ENCODE data around the gene IFTAP. TPM values are rescaled to one million over a fixed set of nuclear protein-coding genes. Genes with fewer than 3 reads are reported as not detected.

Gene IFTAP
- total and polyA plus RNA-seq, 2 of the 13 experiments (the other 11 are each of a cell fraction or from before 2014, with no cell fraction given), result 11.3 to 29.4 TPM

DNA sequence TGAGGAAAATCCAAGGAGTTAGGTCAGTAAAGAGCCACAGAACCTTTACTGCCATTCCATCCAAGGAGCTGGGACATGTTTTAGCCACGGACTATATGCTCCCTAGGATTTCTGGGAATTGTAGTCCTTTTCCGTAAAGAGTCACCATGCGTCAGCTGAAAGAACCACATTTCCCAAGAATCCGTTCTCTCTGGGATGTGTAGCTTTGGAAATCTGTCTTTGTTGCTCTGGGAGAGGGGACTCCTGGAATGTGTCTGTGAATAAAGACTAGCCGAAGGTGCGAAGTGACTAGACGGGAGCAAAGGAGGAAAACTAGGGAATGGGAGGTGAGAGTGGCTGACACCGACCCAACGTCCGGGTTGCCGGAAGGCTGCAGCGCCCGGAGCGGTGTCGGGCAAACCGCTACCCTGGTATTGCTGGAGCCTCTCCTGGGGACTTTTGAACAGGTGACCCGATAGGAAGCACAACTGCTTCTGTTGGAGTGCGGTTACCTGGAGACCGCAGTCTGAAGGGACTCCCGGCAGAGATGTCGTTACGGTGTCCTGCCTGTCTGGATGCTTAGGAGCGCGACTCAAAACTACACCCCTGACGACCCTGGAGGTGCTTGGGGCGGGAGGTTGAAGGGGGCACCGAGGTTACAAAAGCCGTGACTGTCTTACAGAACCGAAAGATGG lies at the start of gene IFTAP (continued):
- no peak for TF ChIP-seq ZBTB20 (CRISPR knock-in tag; IDR thresholded peaks at IDR 0.05; ENCODE audit: borderline replicate concordance, low read depth)
- TF ChIP-seq ZNF850 (CRISPR knock-in tag; conservative IDR thresholded peaks at IDR 0.05), result no peak
- TF ChIP-seq KLF11 (CRISPR knock-in tag; IDR thresholded peaks at IDR 0.05), result no peak
- no peak for TF ChIP-seq ZNF550 (CRISPR knock-in tag; IDR thresholded peaks at IDR 0.05; ENCODE audit: borderline replicate concordance)
- no peak for TF ChIP-seq SP1 (IDR thresholded peaks at IDR 0.05)
- TF ChIP-seq SP1 (CRISPR knock-in tag; IDR thresholded peaks at IDR 0.05), result peak; percentile 55; the same call in 1 of the 2 replicates
- 0 out of 2 replicates have a peak, but pooled peaks have one; percentile 6 for TF ChIP-seq CCDC6 (CRISPR knock-in tag; IDR thresholded peaks at IDR 0.05)
- TF ChIP-seq ZNF446 (CRISPR knock-in tag; IDR thresholded peaks at IDR 0.05), result no peak
- TF ChIP-seq KMT2A (CRISPR knock-in tag; IDR thresholded peaks at IDR 0.05), result peak; percentile 52; the same call in 1 of the 2 replicates
- peak; percentile 66; the same call in 1 of the 2 replicates for TF ChIP-seq MIER2 (CRISPR knock-in tag; IDR thresholded peaks at IDR 0.05)
- TF ChIP-seq ZFP1 (CRISPR knock-in tag; IDR thresholded peaks at IDR 0.05), result peak; percentile 68; the same call in 1 of the 2 replicates
- TF ChIP-seq RELA (CRISPR knock-in tag; IDR thresholded peaks at IDR 0.05), result no peak
- peak; percentile 81 for TF ChIP-seq HHEX (CRISPR knock-in tag; IDR thresholded peaks at IDR 0.05)
- TF ChIP-seq WIZ (CRISPR knock-in tag; IDR thresholded peaks at IDR 0.05), result peak; percentile 91; the same call in 1 of the 2 replicates
- no peak for TF ChIP-seq NR3C1 (CRISPR knock-in tag; IDR thresholded peaks at IDR 0.05)
- no peak for TF ChIP-seq REXO4 (CRISPR knock-in tag; IDR thresholded peaks at IDR 0.05; ENCODE audit: borderline replicate concordance)
- 0 out of 2 replicates have a peak, but pooled peaks have one; percentile 60 for TF ChIP-seq ZSCAN20 (CRISPR knock-in tag; IDR thresholded peaks at IDR 0.05; ENCODE audit: borderline replicate concordance)
- TF ChIP-seq NR2C2 (CRISPR knock-in tag; IDR thresholded peaks at IDR 0.05; ENCODE audit: borderline replicate concordance), result peak; percentile 80
- TF ChIP-seq SAFB2 (CRISPR knock-in tag; IDR thresholded peaks at IDR 0.05; ENCODE audit: borderline replicate concordance, low read depth), result no peak
- TF ChIP-seq, protein P1, sequence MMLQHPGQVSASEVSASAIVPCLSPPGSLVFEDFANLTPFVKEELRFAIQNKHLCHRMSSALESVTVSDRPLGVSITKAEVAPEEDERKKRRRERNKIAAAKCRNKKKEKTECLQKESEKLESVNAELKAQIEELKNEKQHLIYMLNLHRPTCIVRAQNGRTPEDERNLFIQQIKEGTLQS (CRISPR knock-in tag; IDR thresholded peaks at IDR 0.05), result no peak
- TF ChIP-seq SP4 (CRISPR knock-in tag; IDR thresholded peaks at IDR 0.05), result no peak
- TF ChIP-seq MTA3 (CRISPR knock-in tag; IDR thresholded peaks at IDR 0.05), result no peak
- TF ChIP-seq RBFOX2 (IDR thresholded peaks at IDR 0.05; ENCODE audit: low read depth, low read length), result peak; percentile 19; the same call in 1 of the 2 replicates
- TF ChIP-seq SKI (IDR thresholded peaks at IDR 0.05; ENCODE audit: partially characterized antibody), result peak; percentile 11
- TF ChIP-seq ATAD3A (CRISPR knock-in tag; IDR thresholded peaks at IDR 0.05), result no peak
- peak; percentile 61 for TF ChIP-seq HDAC1 (CRISPR knock-in tag; IDR thresholded peaks at IDR 0.05)
- no peak for TF ChIP-seq CTCF (CRISPR knock-in tag; IDR thresholded peaks at IDR 0.05)
- TF ChIP-seq ZNF232 (CRISPR knock-in tag; IDR thresholded peaks at IDR 0.05; ENCODE audit: borderline replicate concordance), result no peak
- no peak for TF ChIP-seq ZFP36L2 (CRISPR knock-in tag; IDR thresholded peaks at IDR 0.05)
- no peak for TF ChIP-seq FOXA1 (IDR thresholded peaks at IDR 0.05)
- no peak for TF ChIP-seq FOXA1 (CRISPR knock-in tag; IDR thresholded peaks at IDR 0.05)
- no peak for TF ChIP-seq GPN1 (CRISPR knock-in tag; IDR thresholded peaks at IDR 0.05; ENCODE audit: borderline replicate concordance)
- TF ChIP-seq ZNF382 (CRISPR knock-in tag; IDR thresholded peaks at IDR 0.05; ENCODE audit: borderline replicate concordance), result no peak
- TF ChIP-seq ZNF816 (CRISPR knock-in tag; IDR thresholded peaks at IDR 0.05; ENCODE audit: borderline replicate concordance), result peak; percentile 33; the same call in 1 of the 2 replicates

All from HepG2 (cell line).